ENCODE results near the gene MARVELD1.
A peak's percentile ranks its signal among the peaks of the same experiment; 100 is the strongest.
"Not testable (repeated sequence)": the region's sequence is repeated elsewhere in the genome, so short reads cannot be mapped to it uniquely, and the experiment has no call there.

MARVELD1 gene

GRCh38 chr10:97698072-97698655 lies 15.4 kb upstream of the MARVELD1 start:
- not testable (repeated sequence) for DNase-seq

GRCh38 chr10:97701438-97702069 lies 12.0 kb upstream of the MARVELD1 start:
- peak; percentile 2 for DNase-seq

- no peak for DNase-seq
These were observed 10.0 kb upstream of the MARVELD1 start for GRCh38 chr10:97703398-97704067.

GRCh38 chr10:97704341-97704740 lies 9.2 kb upstream of the MARVELD1 start:
- DNase-seq, result no peak

GRCh38 chr10:97705006-97705670 lies 8.4 kb upstream of the MARVELD1 start:
- DNase-seq, result no peak

- no peak for DNase-seq
These were observed 6.2 kb upstream of the MARVELD1 start for GRCh38 chr10:97707134-97707861.

GRCh38 chr10:97708167-97708566 lies 5.4 kb upstream of the MARVELD1 start:
- no peak for DNase-seq

GRCh38 chr10:97708976-97709946 lies 4.3 kb upstream of the MARVELD1 start:
- DNase-seq, result peak; percentile 4

GRCh38 chr10:97711640-97712572 lies 1.6 kb upstream of the MARVELD1 start:
- DNase-seq, result no peak

GRCh38 chr10:97713826-97714400 lies 383 bp downstream of the MARVELD1 start:
- peak; percentile 12 for DNase-seq

GRCh38 chr10:97714401-97715258 lies 1.1 kb downstream of the MARVELD1 start:
- DNase-seq, result no peak

- no peak for DNase-seq
These were observed 1.8 kb downstream of the MARVELD1 start for GRCh38 chr10:97715259-97715874.

- no peak for DNase-seq
These were observed 4.1 kb downstream of the MARVELD1 start for GRCh38 chr10:97717627-97718026.

- no peak for DNase-seq
These were observed 4.6 kb downstream of the MARVELD1 start for GRCh38 chr10:97718178-97718577.

GRCh38 chr10:97718659-97719142 lies 5.2 kb downstream of the MARVELD1 start:
- DNase-seq, result no peak

- no peak for DNase-seq
These were observed 6.1 kb downstream of the MARVELD1 start for GRCh38 chr10:97719602-97720001.

- DNase-seq, result no peak
These were observed 8.6 kb downstream of the MARVELD1 start for GRCh38 chr10:97721871-97722780.
